Measurements from ENCODE around the gene S100A8. TPM values are rescaled to one million over a fixed set of nuclear protein-coding genes. Genes with fewer than 3 reads are reported as not detected.

S100A8 gene
- total and polyA plus RNA-seq, 4 donors, result 38.4 to 99.3 (median 41.9) TPM

GRCh38 chr1:153434746-153435455 is 44.0 kb upstream of the S100A8 start:
- no peak for DNase-seq (ENCODE audit: low spot score)
- Histone ChIP-seq H3K9ac (ENCODE audit: low read depth in 1 of 2, low read length in 2 of 2) (no peak overlapping the region), H3K4me1 (ENCODE audit: control insufficient read depth in 4 of 4, insufficient read depth in 4 of 4, low read length in 3 of 4) (no peaks in the 10 kb centered on the region), H3K4me3 (ENCODE audit: low read depth in 1 of 3, low read length in 3 of 3) (no peak overlapping the region), H3K27me3 (ENCODE audit: control insufficient read depth in 4 of 4, insufficient read depth in 4 of 4, low read length in 3 of 4) (no peaks in the 10 kb centered on the region), H3K27ac (ENCODE audit: low read depth in 1 of 2, low read length in 2 of 2) (no peak overlapping the region), H3K36me3 (ENCODE audit: control insufficient read depth in 4 of 4, insufficient read depth in 3 of 4, low read depth in 1 of 4, low read length in 3 of 4) (no peaks in the 10 kb centered on the region), H3K9me3 (ENCODE audit: control insufficient read depth in 4 of 4, low read length in 3 of 4) (no peaks in the 10 kb centered on the region)
- TF ChIP-seq RXRA (IDR thresholded peaks at IDR 0.05) (no peak), SP1 (IDR thresholded peaks at IDR 0.05) (no peak), EGR1 (IDR thresholded peaks at IDR 0.05; ENCODE audit: low read depth in 2 of 2) (no peak), REST (IDR thresholded peaks at IDR 0.05) (no peak), TAF1 (conservative IDR thresholded peaks at IDR 0.05) (no peak), MAX (IDR thresholded peaks at IDR 0.05) (no peak), GABPA (IDR thresholded peaks at IDR 0.05 in 1 of 2, conservative IDR thresholded peaks at IDR 0.05 in 1 of 2) (no peak), JUND (IDR thresholded peaks at IDR 0.05) (no peak), NR2F2 (IDR thresholded peaks at IDR 0.05) (no peak), YY1 (IDR thresholded peaks at IDR 0.05) (no peak)
- WGBS, result 70% methylated on average over 11 of the region's 11 CpGs

- Histone ChIP-seq H3K4me3 (ENCODE audit: low read depth in 1 of 3, low read length in 3 of 3) (no peak overlapping the region), H3K9me3 (ENCODE audit: control insufficient read depth in 4 of 4, low read length in 3 of 4) (no peaks in the 10 kb centered on the region), H3K36me3 (ENCODE audit: control insufficient read depth in 4 of 4, insufficient read depth in 3 of 4, low read depth in 1 of 4, low read length in 3 of 4) (no peaks in the 10 kb centered on the region), H3K27ac (ENCODE audit: low read depth in 1 of 2, low read length in 2 of 2) (no peak overlapping the region), H3K9ac (ENCODE audit: low read depth in 1 of 2, low read length in 2 of 2) (no peak overlapping the region), H3K4me1 (ENCODE audit: control insufficient read depth in 4 of 4, insufficient read depth in 4 of 4, low read length in 3 of 4) (no peaks in the 10 kb centered on the region), H3K27me3 (ENCODE audit: control insufficient read depth in 4 of 4, insufficient read depth in 4 of 4, low read length in 3 of 4) (peaks cover 0 to 3% (median 0%) of the 10 kb centered on the region in 4 donors)
- TF ChIP-seq FOXA1 (IDR thresholded peaks at IDR 0.05) (no peak), YY1 (IDR thresholded peaks at IDR 0.05) (no peak), FOXA2 (IDR thresholded peaks at IDR 0.05) (no peak), RXRA (IDR thresholded peaks at IDR 0.05) (no peak), ZBTB33 (IDR thresholded peaks at IDR 0.05) (no peak), JUND (IDR thresholded peaks at IDR 0.05) (no peak), HNF4G (IDR thresholded peaks at IDR 0.05) (no peak), GABPA (IDR thresholded peaks at IDR 0.05 in 1 of 2, conservative IDR thresholded peaks at IDR 0.05 in 1 of 2) (no peak), HNF4A (conservative IDR thresholded peaks at IDR 0.05) (no peak), CTCF (IDR thresholded peaks at IDR 0.05; ENCODE audit: low read depth, low read length, missing input control) (no peak), SP1 (IDR thresholded peaks at IDR 0.05) (no peak), EGR1 (IDR thresholded peaks at IDR 0.05; ENCODE audit: low read depth in 2 of 2) (no peak), MAX (IDR thresholded peaks at IDR 0.05) (no peak)
- 68% methylated on average over 9 of the region's 9 CpGs for WGBS
- peak; percentile 12 for DNase-seq (ENCODE audit: low spot score)
These were observed 42.2 kb upstream of the S100A8 start for GRCh38 chr1:153432874-153433681.

Data from liver (tissue), 9 donors.